Astrocyte (in vitro differentiated cells and primary cell): Measurements from ENCODE around the gene MROH2A.

Experiments
- EZH2 ChIP-seq: IDR thresholded peaks from 2 replicates; pipeline ENCODE4 v1.6.1; 2012; ENCODE audit warnings: mild to moderate bottlenecking, low read length, inconsistent platforms; ENCODE audit not compliant: insufficient read depth
- TF ChIP-seq, protein P1 (sequence below): IDR thresholded peaks from 2 replicates; pipeline ENCODE4 v1.5.1; 2011; ENCODE audit warnings: low read depth, mild to moderate bottlenecking, inconsistent platforms, low read length, moderate library complexity; ENCODE audit not compliant: insufficient read depth

DNA sequence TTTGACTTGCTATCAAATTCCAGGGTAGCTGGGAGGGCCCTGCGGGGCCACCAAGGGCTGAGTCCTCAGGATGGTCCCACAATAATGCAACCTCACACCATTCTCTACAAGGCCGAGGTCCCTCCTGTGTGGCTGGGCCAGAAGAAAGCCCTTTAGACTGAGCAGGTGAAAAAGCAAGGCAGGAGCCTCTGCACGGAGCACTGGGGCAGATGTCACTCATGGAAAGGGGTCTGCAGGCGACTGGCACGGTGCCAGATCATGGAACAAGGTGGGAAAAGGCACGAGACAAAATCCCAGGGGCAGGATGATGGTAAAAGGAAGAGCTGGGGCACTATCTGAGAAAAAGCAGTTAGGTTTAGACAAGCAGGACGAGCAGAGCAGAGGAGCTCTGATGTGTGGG is 60.1 kb downstream of the MROH2A start:
- TF ChIP-seq, protein P1, sequence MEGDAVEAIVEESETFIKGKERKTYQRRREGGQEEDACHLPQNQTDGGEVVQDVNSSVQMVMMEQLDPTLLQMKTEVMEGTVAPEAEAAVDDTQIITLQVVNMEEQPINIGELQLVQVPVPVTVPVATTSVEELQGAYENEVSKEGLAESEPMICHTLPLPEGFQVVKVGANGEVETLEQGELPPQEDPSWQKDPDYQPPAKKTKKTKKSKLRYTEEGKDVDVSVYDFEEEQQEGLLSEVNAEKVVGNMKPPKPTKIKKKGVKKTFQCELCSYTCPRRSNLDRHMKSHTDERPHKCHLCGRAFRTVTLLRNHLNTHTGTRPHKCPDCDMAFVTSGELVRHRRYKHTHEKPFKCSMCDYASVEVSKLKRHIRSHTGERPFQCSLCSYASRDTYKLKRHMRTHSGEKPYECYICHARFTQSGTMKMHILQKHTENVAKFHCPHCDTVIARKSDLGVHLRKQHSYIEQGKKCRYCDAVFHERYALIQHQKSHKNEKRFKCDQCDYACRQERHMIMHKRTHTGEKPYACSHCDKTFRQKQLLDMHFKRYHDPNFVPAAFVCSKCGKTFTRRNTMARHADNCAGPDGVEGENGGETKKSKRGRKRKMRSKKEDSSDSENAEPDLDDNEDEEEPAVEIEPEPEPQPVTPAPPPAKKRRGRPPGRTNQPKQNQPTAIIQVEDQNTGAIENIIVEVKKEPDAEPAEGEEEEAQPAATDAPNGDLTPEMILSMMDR: no peak
- no peak for TF ChIP-seq EZH2
